Skeletal muscle tissue (tissue), 4 donors: ENCODE data around the gene DCAF8L2. TPM values are rescaled to one million over a fixed set of nuclear protein-coding genes. Genes with fewer than 3 reads are reported as not detected.

Source experiments
- H3K27ac ChIP-seq: one replicate; pipeline ENCODE4 v1.7.0; 2013; ENCODE audit warnings: mild to moderate bottlenecking, low read depth, low read length, inconsistent platforms
- H3K27me3 ChIP-seq, 3 donors: one replicate each; pipeline ENCODE4 v1.7.0; 2013; ENCODE audit warnings: low read length in 3 of 3; ENCODE audit not compliant: control insufficient read depth in 3 of 3, insufficient read depth in 3 of 3
- H3K36me3 ChIP-seq, 3 donors: one replicate each; pipeline ENCODE4 v1.7.0; 2013; ENCODE audit warnings: low read length in 3 of 3; ENCODE audit not compliant: control insufficient read depth in 3 of 3, insufficient read depth in 3 of 3
- H3K4me1 ChIP-seq, 3 donors: one replicate each; pipeline ENCODE4 v1.7.0; 2013; ENCODE audit warnings: low read length in 3 of 3, mild to moderate bottlenecking in 3 of 3; ENCODE audit not compliant: control insufficient read depth in 3 of 3, insufficient read depth in 3 of 3
- H3K4me3 ChIP-seq, 3 donors: one replicate each; pipeline ENCODE4 v1.7.0; 2013; ENCODE audit warnings: low read length in 3 of 3
- H3K9ac ChIP-seq, 3 donors: one replicate each; pipeline ENCODE4 v1.7.0; 2013; ENCODE audit warnings: low read length in 3 of 3, mild to moderate bottlenecking in 3 of 3, moderate library complexity in 2 of 3, low read depth in 1 of 3
- H3K9me3 ChIP-seq, 3 donors: one replicate each; pipeline ENCODE4 v1.7.0; 2013; ENCODE audit warnings: low read length in 3 of 3; ENCODE audit not compliant: control insufficient read depth in 3 of 3
- total RNA-seq: library from RNA; depleted of rRNA; stranded (reverse); fragments of >200 nt; gene quantifications from one replicate; pipeline ENCODE4 v1.2.3, GENCODE V29; 2014
- donor health status: Osteomylitis.

The DCAF8L2 gene
- total RNA-seq, 1 donor from 2014 or later = not detected

- no peaks in the 10 kb centered on the region for H3K36me3 ChIP-seq
- no peaks in the 10 kb centered on the region for H3K27me3 ChIP-seq
- no peaks in the 10 kb centered on the region for H3K9me3 ChIP-seq
- H3K27ac ChIP-seq = no peak overlapping the region
- H3K4me3 ChIP-seq = no peak overlapping the region
- no peaks in the 10 kb centered on the region for H3K4me1 ChIP-seq
- no peak overlapping the region for H3K9ac ChIP-seq
Observed at GRCh38 chrX:27797575-27797974, 207.4 kb downstream of the DCAF8L2 start.

Other genes with a start within 250 kb of the DCAF8L2 start
- gene PPP4R3C, start 127.0 kb upstream of the DCAF8L2 start, total RNA-seq = not detected
- gene MAGEB10, start 217.6 kb downstream of the DCAF8L2 start, total RNA-seq = not detected